ENCODE results near the gene SON. TPM values are rescaled to one million over a fixed set of nuclear protein-coding genes. Genes with fewer than 3 reads are reported as not detected.
"Not testable (repeated sequence)": the region's sequence is repeated elsewhere in the genome, so short reads cannot be mapped to it uniquely, and the experiment has no call there.

SON gene
- total and polyA plus RNA-seq, 2 donors from 2014 or later, result 83.0 to 285 TPM

GRCh38 chr21:33495743-33496142 lies 47.1 kb upstream of the SON start:
- intact Hi-C loops (cut with DNase I), result no loop called here
- no peak overlapping the region for H3K27ac ChIP-seq (ENCODE audit: low read depth in 2 of 2, low read length in 2 of 2)

GRCh38 chr21:33496345-33496744 lies 46.5 kb upstream of the SON start:
- H3K36me3 ChIP-seq (ENCODE audit: control insufficient read depth in 2 of 3, insufficient read depth in 3 of 3, low read length in 3 of 3), result no peaks in the 10 kb centered on the region
- no peak for TF ChIP-seq CTCF (IDR thresholded peaks at IDR 0.05; ENCODE audit: borderline replicate concordance, extremely low read depth, insufficient read depth)
- DNase-seq, result no peak

More at GRCh38 chr21:33495743-33496142, 47.1 kb upstream of the SON start:
- no peak for FAIRE-seq
- DNase-seq, result no peak
- Histone ChIP-seq H3K4me3 (ENCODE audit: low read length in 3 of 3) (no peak overlapping the region), H3K27me3 (ENCODE audit: control insufficient read depth, insufficient read depth, low read length) (no peaks in the 10 kb centered on the region), H3K4me1 (ENCODE audit: control insufficient read depth in 2 of 3, insufficient read depth in 2 of 3, low read depth in 1 of 3, low read length in 3 of 3) (peaks cover 0 to 1% (median 0%) of the 10 kb centered on the region in 3 donors), H3K36me3 (ENCODE audit: control insufficient read depth in 2 of 3, insufficient read depth in 3 of 3, low read length in 3 of 3) (no peaks in the 10 kb centered on the region), H3K9me3 (ENCODE audit: control insufficient read depth in 2 of 3, insufficient read depth in 1 of 3, low read length in 3 of 3) (no peaks in the 10 kb centered on the region), H3K9ac (ENCODE audit: low read length in 3 of 3) (no peak overlapping the region)
- TF ChIP-seq CTCF (IDR thresholded peaks at IDR 0.05; ENCODE audit: borderline replicate concordance, extremely low read depth, insufficient read depth), result no peak

GRCh38 chr21:33505833-33506232 lies 37.0 kb upstream of the SON start:
- no peak for FAIRE-seq
- intact Hi-C loops (cut with DNase I), result no loop called here

More at GRCh38 chr21:33496345-33496744, 46.5 kb upstream of the SON start:
- no peak overlapping the region for H3K9ac ChIP-seq (ENCODE audit: low read length in 3 of 3)
- no peak overlapping the region for H3K27ac ChIP-seq (ENCODE audit: low read depth in 2 of 2, low read length in 2 of 2)
- H3K27me3 ChIP-seq (ENCODE audit: control insufficient read depth, insufficient read depth, low read length), result no peaks in the 10 kb centered on the region
- H3K9me3 ChIP-seq (ENCODE audit: control insufficient read depth in 2 of 3, insufficient read depth in 1 of 3, low read length in 3 of 3), result no peaks in the 10 kb centered on the region
- no peak for FAIRE-seq
- H3K4me3 ChIP-seq (ENCODE audit: low read length in 3 of 3), result no peak overlapping the region
- intact Hi-C loops (cut with DNase I), result no loop called here
- no peaks in the 10 kb centered on the region for H3K4me1 ChIP-seq (ENCODE audit: control insufficient read depth in 2 of 3, insufficient read depth in 2 of 3, low read depth in 1 of 3, low read length in 3 of 3)

GRCh38 chr21:33507003-33507402 lies 35.8 kb upstream of the SON start:
- peaks cover 2 to 26% (median 13%) of the 10 kb centered on the region in 3 donors for H3K36me3 ChIP-seq (ENCODE audit: control insufficient read depth in 2 of 3, insufficient read depth in 3 of 3, low read length in 3 of 3)
- H3K4me1 ChIP-seq (ENCODE audit: control insufficient read depth in 2 of 3, insufficient read depth in 2 of 3, low read depth in 1 of 3, low read length in 3 of 3); H3K27ac ChIP-seq (ENCODE audit: low read depth in 2 of 2, low read length in 2 of 2); H3K27me3 ChIP-seq (ENCODE audit: control insufficient read depth, insufficient read depth, low read length); DNase-seq; H3K9ac ChIP-seq (ENCODE audit: low read length in 3 of 3); H3K4me3 ChIP-seq (ENCODE audit: low read length in 3 of 3); FAIRE-seq; H3K9me3 ChIP-seq (ENCODE audit: control insufficient read depth in 2 of 3, insufficient read depth in 1 of 3, low read length in 3 of 3); intact Hi-C loops (cut with DNase I): not testable (repeated sequence)

More at GRCh38 chr21:33505833-33506232, 37.0 kb upstream of the SON start:
- no peaks in the 10 kb centered on the region for H3K27me3 ChIP-seq (ENCODE audit: control insufficient read depth, insufficient read depth, low read length)
- H3K9ac ChIP-seq (ENCODE audit: low read length in 3 of 3), result no peak overlapping the region
- no peak overlapping the region for H3K27ac ChIP-seq (ENCODE audit: low read depth in 2 of 2, low read length in 2 of 2)
- no peaks in the 10 kb centered on the region for H3K4me1 ChIP-seq (ENCODE audit: control insufficient read depth in 2 of 3, insufficient read depth in 2 of 3, low read depth in 1 of 3, low read length in 3 of 3)
- no peak for TF ChIP-seq CTCF (IDR thresholded peaks at IDR 0.05; ENCODE audit: borderline replicate concordance, extremely low read depth, insufficient read depth)
- no peak overlapping the region for H3K4me3 ChIP-seq (ENCODE audit: low read length in 3 of 3)
- no peaks in the 10 kb centered on the region for H3K9me3 ChIP-seq (ENCODE audit: control insufficient read depth in 2 of 3, insufficient read depth in 1 of 3, low read length in 3 of 3)
- no peak for DNase-seq
- H3K36me3 ChIP-seq (ENCODE audit: control insufficient read depth in 2 of 3, insufficient read depth in 3 of 3, low read length in 3 of 3), result peaks cover 2 to 19% (median 11%) of the 10 kb centered on the region in 3 donors

Measured in kidney (tissue), 14 donors.